RWPE2 (cell line): ENCODE results near the gene XRCC3.
A peak's percentile ranks its signal among the peaks of the same experiment; 100 is the strongest.

Source experiments
- ATAC-seq: fragments of 200-7000 bp; cut with Tn5 transposase; 3 replicates; pipeline ENCODE4 v1.9.1; 2021; ENCODE audit warnings: low read depth
- DNase-seq: peaks from one replicate; pipeline ENCODE4 v3.0.0-alpha.2; 2020; ENCODE audit warnings: low spot score
- H3K27ac ChIP-seq: fragments of 450-650 bp; 2 replicates; pipeline ENCODE4 v1.5.1; 2017; ENCODE audit warnings: mild to moderate bottlenecking; ENCODE audit not compliant: poor library complexity, severe bottlenecking
- H3K27me3 ChIP-seq: fragments of 250-450 bp; sonication (Bioruptor Pico); 2 replicates; pipeline ENCODE4 v1.5.1; 2021; ENCODE audit warnings: mild to moderate bottlenecking, moderate library complexity; ENCODE audit not compliant: insufficient read depth, poor library complexity, severe bottlenecking
- H3K36me3 ChIP-seq: fragments of 250-450 bp; sonication (Bioruptor Pico); 2 replicates; pipeline ENCODE4 v1.5.1; 2020; ENCODE audit warnings: low read depth, mild to moderate bottlenecking, moderate library complexity
- H3K4me1 ChIP-seq: fragments of 250-450 bp; sonication (Bioruptor Pico); 2 replicates; pipeline ENCODE4 v1.5.1; 2021; ENCODE audit warnings: mild to moderate bottlenecking, moderate library complexity; ENCODE audit not compliant: insufficient read depth, poor library complexity, severe bottlenecking
- H3K4me3 ChIP-seq: fragments of 250-450 bp; sonication (Bioruptor Pico); 2 replicates; pipeline ENCODE4 v1.5.1; 2021; ENCODE audit warnings: mild to moderate bottlenecking, moderate library complexity; ENCODE audit not compliant: severe bottlenecking
- H3K9me3 ChIP-seq: fragments of 250-450 bp; sonication (Bioruptor Pico); 2 replicates; pipeline ENCODE4 v1.5.1; 2021; ENCODE audit warnings: mild to moderate bottlenecking, moderate library complexity; ENCODE audit not compliant: severe bottlenecking
- CTCF ChIP-seq: fragments of 450-650 bp; IDR thresholded peaks from one replicate; pipeline ENCODE4 v1.5.1; 2017; ENCODE audit warnings: mild to moderate bottlenecking, moderate library complexity; ENCODE audit not compliant: poor library complexity, severe bottlenecking

The XRCC3 gene

GRCh38 chr14:103724116-103724515 is 8.9 kb upstream of the XRCC3 start:
- no peak overlapping the region for H3K4me3 ChIP-seq
- H3K27me3 ChIP-seq: no peaks in the 10 kb centered on the region
- peaks cover 6% of the 10 kb centered on the region for H3K4me1 ChIP-seq
- ATAC-seq: no peak
- no peak for DNase-seq
- no peak overlapping the region for H3K27ac ChIP-seq
- no peak for TF ChIP-seq CTCF
- no peaks in the 10 kb centered on the region for H3K9me3 ChIP-seq
- H3K36me3 ChIP-seq: peaks cover 39% of the 10 kb centered on the region

- peaks cover 35% of the 10 kb centered on the region for H3K36me3 ChIP-seq
- peaks cover 6% of the 10 kb centered on the region for H3K4me1 ChIP-seq
- H3K9me3 ChIP-seq: no peaks in the 10 kb centered on the region
- H3K27me3 ChIP-seq: no peaks in the 10 kb centered on the region
- ATAC-seq (no peak), DNase-seq (no peak)
- no peak for TF ChIP-seq CTCF
- no peak overlapping the region for H3K27ac ChIP-seq
- no peak overlapping the region for H3K4me3 ChIP-seq
These were observed 8.5 kb upstream of the XRCC3 start for GRCh38 chr14:103723748-103724081.

- peak; percentile 26; the same call in 1 of the 3 replicates for ATAC-seq
- no peak overlapping the region for H3K27ac ChIP-seq
- DNase-seq: no peak
- no peak for TF ChIP-seq CTCF
- H3K9me3 ChIP-seq: no peaks in the 10 kb centered on the region
- H3K4me1 ChIP-seq: peaks cover 10% of the 10 kb centered on the region
- no peaks in the 10 kb centered on the region for H3K27me3 ChIP-seq
- peaks cover 29% of the 10 kb centered on the region for H3K36me3 ChIP-seq
- H3K4me3 ChIP-seq: no peak overlapping the region
These were observed 6.3 kb upstream of the XRCC3 start for GRCh38 chr14:103721334-103722120.

GRCh38 chr14:103719751-103720150 is 4.5 kb upstream of the XRCC3 start:
- TF ChIP-seq CTCF: no peak
- Histone ChIP-seq H3K4me3 (no peak overlapping the region), H3K36me3 (peaks cover 13% of the 10 kb centered on the region), H3K27ac (no peak overlapping the region), H3K27me3 (no peaks in the 10 kb centered on the region), H3K4me1 (peaks cover 10% of the 10 kb centered on the region), H3K9me3 (no peaks in the 10 kb centered on the region)
- ATAC-seq (no peak), DNase-seq (no peak)

- H3K27ac ChIP-seq: no peak overlapping the region
- peaks cover 15% of the 10 kb centered on the region for H3K4me1 ChIP-seq
- no peak overlapping the region for H3K4me3 ChIP-seq
- TF ChIP-seq CTCF: no peak
- ATAC-seq (no peak), DNase-seq (no peak)
- H3K36me3 ChIP-seq: peaks cover 14% of the 10 kb centered on the region
- no peaks in the 10 kb centered on the region for H3K9me3 ChIP-seq
- H3K27me3 ChIP-seq: no peaks in the 10 kb centered on the region
These were observed 3.3 kb upstream of the XRCC3 start for GRCh38 chr14:103718572-103718971.
